HG02970 (cell line): ENCODE measurements around the gene COL6A1.

Source experiments
- ATAC-seq: cut with Tn5 transposase; IDR thresholded peaks from one replicate; pipeline ENCODE4 v1.9.1; 2021; ENCODE audit warnings: mild to moderate bottlenecking, moderate library complexity, moderate number of reproducible peaks; ENCODE audit not compliant: unreplicated experiment, low FRiP score

Gene COL6A1

DNA sequence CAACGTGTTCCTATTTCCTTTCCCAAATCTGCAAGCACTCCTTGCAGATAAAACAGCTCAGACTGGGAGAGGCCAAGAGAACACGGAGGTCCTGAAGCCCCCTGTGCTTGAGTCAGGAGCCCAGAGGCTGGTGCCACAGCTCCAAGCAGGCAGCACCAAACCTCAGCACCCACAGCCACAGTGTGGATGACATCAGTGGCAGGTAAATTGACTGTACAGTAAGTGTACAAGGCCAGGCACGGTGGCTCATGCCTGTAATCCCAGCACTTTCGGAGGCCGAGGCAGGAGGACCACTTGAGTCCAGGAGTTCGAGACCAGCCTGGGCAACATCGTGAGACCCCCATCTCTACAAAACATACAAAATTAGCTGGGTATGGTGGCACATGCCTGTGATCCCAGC lies 1.9 kb upstream of the COL6A1 start:
- ATAC-seq: no peak

DNA sequence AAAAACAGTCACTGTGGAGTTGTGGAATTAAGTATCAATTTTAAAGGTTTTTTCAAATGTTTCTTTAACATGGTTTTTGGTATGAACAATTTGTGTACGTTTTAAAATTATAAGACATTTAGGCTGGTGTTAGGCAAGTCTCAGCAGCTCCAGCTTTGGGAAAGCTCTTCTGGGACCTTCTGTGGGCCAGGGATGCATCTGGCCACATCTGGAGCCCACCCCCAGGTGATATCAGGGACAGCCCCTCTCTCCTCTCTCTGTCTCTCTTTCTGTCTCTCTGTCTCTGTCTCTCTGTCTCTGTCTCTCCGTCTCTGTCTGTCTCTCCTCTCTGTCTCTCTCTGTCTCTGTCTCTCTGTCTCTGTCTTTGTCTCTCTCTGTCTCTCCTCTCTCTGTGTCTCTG lies 1.3 kb upstream of the COL6A1 start:
- ATAC-seq: no peak

DNA sequence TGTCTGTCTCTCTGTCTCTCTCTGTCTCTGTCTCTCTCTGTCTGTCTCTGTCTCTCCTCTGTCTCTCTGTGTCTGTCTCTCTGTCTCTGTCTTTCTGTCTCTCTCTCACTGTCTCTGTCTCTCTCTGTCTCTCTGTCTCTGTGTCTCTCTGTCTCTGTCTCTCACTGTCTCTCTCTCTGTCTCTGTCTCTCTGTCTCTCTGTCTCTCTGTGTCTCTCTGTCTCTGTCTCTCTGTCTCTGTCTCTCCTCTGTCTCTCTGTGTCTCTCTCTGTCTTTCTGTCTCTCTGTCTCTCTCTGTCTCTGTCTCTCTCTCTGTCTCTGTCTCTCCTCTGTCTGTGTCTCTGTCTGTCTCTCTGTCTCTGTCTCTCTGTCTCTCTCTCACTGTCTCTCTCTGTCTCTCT lies 873 bp upstream of the COL6A1 start:
- no peak for ATAC-seq

DNA sequence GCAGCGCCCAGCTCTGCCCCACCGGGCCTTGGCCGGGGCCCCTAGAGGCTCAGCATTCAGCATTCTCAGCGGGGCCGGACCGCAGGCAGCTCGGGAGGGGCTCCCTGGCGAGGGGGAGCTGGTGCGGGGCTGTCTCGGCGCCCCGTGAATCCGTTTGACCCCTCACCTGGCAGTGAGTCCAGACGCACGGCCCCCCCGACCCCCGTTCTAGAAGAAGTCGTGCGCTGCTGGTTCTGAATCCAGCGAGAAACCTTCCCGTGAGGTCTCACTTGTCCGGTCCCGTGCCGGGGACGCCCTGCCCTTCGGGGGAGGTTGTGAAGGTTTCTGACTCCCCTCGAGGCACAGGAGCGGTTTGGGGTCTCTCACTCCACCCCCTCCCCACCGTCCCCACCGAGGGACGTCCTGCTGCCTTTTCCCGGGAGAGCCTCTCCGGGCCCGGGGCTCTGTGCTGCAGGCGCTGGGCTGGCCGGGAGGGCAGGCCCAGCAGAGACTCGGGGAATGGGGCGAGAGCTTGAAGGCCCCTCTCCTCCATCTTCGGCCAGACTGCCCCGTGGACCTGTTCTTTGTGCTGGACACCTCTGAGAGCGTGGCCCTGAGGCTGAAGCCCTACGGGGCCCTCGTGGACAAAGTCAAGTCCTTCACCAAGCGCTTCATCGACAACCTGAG lies 655 bp downstream of the COL6A1 start:
- ATAC-seq: no peak

DNA sequence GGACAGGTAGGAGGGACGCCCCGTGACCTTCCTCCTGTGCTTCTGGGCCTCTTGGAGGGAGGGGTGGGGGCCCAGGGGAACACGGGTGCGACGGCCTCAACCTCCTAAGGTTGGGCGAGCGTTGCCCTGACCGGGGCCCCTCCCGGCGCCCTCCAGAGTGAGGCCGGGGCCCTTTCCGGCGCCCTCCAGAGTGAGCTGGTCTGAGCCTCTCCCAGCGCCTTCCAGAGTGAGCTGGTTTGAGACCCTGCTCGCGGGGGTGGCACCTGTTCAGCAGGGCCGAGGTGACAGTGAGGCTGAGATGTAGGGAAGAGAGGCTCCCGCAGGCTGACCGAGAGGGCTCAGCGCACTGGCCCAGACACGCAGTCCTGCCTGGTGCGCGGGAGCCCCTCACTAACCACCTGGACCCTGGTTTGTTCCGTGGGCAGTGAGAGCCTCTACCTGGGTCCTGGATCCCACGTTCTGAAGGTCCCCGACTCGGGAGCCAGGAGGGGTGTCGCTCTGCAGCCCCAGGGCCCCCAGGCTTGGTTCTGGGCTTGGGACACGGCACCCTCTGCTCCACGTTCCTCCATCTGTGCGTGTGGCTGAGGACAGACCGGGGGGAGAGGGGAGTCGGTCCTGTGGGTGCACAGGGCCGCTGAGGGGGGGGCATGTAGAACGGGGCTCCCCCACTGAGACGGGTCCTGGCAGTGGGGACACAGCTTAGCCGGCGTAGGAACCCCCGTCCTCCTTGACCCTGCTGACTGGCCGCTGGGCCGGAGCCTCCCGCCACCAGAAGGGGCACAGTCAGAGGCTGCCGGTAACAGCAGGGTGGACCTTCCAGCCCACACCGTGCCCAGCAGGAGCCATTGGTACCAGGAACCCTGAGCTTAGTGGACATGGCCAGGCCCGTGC lies 1.4 kb downstream of the COL6A1 start:
- ATAC-seq: no peak

DNA sequence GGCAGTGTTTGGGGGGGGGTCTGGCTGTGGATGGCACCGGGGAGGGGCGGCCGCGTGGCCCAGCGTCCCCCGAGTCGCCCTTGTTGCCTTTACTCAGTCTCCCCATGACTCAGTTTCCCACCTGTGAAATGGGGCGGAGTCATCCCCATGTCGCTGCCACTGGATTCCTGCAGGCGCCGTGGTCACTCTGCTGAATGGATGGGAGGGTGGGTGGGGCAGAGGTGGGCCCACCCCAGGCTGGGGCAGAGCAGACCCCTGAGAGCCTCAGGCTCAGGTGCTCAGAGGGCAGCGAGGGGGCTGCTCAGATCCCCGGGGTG lies 2.0 kb downstream of the COL6A1 start:
- no peak for ATAC-seq

DNA sequence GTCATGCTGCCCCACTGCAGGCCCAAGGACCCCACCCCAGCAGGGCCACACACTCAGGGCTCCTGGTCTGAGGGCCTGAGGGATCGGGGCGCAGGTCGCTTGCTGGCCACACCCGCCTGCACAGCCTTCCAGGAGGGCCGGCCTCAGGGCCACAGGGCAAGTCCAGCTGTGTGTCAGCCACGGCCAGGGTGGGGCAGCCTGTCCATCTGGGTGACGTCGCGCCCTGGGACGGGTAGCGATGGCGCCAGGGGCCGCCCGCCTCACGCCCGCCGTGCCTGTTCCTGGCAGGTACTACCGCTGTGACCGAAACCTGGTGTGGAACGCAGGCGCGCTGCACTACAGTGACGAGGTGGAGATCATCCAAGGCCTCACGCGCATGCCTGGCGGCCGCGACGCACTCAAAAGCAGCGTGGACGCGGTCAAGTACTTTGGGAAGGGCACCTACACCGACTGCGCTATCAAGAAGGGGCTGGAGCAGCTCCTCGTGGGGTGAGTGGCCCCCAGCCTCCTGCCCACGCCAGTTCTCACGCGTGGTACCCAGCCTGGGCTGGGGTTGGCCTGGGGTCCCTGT lies 2.5 kb downstream of the COL6A1 start:
- ATAC-seq: no peak

DNA sequence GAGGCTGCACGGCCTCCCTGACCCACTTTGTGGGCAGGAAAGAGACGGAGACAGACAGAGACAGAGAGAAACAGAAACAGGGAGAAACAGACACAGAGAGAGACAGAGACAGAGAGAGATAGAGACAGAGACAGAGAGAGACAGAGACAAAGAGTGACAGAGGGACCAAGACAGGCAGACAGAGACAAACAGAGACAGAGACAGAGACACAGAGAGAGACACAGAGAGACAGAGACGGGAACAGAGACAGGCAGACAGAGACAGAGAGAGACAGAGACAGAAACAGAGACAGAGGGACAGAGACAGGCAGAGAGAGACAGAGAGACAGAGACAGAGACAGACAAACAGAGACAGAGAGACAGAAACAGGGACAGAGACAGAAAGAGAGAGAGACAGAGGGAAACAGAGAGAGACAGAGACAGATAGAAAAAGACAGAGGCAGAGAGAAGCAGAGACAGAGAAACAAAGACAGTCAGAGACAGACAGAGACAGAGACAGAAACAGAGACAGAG lies 3.1 kb downstream of the COL6A1 start:
- no peak for ATAC-seq

DNA sequence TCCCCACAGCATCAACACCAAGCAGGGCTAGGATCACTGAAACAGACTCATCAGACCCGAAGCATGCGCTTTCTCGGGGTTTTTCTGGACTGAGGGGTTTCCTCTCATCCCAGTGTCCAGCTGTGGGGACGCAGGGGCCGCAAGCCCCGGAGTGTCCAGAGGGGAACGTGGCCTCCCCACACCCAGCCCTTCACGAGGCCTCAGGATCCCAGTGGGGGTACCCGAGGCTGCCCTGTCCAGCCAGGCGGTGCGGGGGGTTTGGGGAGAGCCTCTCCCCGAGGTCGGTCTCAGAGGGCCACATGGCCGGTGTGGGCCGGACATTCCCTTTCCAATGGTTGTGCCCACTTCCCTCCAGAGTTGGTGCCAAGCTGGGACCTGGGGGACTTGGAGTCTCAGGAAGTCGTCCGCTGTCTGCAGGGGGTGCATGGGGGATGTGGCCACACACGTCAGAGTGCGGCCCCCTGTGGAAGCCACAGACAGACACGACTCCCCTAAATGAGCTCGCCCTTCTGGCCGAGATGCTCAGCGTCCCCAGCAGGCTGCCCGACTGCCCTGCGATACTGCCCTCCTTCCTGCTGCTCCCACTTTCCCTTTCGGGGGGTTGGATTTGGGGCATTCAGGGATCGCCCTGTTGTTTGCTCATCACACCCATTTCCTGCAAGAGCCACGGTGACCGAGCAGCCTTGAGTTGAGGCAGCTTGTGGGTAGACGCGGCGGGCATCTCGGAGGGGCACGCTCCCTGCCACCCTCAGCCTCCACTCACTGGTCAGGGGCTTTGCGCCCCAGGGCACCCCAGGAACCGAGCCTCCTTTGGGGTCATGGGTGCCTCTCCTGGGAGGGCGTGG lies 4.1 kb downstream of the COL6A1 start:
- no peak for ATAC-seq

DNA sequence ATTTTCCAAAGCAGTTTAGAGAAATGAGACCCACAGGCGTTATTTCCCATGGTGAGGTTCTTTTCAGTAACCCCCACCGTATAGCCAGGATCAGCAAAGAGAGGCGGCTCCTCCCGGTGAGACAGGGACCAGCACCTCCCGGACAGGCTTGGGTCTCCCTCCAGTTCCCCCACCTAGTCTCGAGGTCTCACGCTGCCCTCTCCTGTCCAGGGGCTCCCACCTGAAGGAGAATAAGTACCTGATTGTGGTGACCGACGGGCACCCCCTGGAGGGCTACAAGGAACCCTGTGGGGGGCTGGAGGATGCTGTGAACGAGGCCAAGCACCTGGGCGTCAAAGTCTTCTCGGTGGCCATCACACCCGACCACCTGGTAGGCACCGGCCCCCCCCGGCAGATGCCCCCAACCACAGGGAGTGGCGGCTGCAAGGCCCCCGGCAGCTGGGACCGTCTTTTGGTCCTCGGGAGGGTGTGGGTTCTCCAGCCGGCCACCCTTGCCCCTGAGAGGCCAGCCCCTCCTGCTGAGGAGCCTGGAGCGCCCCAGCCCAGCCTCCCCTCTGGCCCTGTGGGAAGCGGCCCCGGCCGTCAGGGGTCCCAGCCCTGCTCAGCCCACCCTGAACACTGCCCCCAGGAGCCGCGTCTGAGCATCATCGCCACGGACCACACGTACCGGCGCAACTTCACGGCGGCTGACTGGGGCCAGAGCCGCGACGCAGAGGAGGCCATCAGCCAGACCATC lies 4.9 kb downstream of the COL6A1 start:
- ATAC-seq: no peak

DNA sequence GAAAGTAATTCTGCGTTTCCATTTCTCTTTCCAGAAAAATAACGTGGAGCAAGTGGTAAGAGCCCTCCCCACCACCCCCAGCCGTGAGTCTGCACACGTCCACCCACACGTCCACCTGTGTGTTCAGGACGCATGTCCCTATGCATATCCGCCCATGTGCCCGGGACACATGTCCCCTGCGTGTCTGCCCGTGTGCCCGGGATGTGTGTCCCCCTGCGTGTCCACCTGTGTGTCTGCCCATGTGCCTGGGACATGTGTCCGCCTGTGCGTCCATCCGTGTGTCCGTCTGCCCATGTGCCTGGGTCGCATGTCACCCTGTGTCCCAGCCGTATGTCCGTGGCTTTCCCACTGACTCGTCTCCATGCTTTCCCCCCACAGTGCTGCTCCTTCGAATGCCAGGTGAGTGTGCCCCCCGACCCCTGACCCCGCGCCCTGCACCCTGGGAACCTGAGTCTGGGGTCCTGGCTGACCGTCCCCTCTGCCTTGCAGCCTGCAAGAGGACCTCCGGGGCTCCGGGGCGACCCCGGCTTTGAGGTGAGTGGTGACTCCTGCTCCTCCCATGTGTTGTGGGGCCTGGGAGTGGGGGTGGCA lies 5.6 kb downstream of the COL6A1 start:
- no peak for ATAC-seq

DNA sequence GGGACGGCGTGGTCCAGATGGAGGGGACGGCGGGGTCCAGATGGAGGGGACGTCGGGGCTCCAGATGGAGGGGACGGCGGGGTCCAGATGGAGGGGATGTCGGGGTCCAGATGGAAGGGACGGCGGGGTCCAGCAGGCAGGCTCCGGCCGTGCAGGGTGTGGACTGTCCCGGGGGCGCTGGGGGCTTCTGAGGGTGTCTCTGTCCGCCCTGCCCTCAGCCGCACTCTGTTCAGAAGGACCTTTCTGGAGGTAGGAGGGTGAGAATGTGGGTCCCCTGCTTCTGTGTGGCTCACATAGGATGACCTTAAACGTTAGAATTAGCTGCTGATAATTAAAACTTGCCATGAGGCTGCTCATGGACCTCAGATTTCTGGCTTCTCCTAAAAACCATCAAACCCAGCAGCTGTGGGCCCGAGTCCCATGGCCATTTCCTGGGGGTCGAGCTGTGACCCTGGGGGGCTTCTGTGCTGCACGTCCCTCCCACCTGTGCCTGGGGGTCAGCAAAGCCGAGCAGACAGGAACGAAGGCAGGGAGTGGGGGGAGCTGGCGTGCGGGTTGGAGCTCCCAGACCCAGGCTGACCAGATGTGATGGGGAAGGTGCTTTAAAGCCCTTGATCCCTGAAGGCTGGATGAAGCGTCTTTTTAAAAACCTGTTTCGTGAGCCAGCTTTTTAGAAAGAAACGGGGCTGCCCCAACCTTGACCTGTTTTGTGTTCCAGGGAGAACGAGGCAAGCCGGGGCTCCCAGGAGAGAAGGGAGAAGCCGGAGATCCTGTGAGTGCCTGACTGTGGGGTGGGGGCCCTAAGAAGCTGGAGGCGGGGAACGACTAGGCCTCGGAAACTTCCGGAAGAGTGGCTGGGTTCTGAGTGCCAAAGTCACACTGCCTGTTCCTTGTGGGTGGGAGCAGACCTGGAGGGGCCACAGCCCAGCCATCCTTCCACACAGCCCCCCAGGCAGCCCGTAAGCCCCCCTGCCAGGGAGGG lies 7.1 kb downstream of the COL6A1 start:
- no peak for ATAC-seq

DNA sequence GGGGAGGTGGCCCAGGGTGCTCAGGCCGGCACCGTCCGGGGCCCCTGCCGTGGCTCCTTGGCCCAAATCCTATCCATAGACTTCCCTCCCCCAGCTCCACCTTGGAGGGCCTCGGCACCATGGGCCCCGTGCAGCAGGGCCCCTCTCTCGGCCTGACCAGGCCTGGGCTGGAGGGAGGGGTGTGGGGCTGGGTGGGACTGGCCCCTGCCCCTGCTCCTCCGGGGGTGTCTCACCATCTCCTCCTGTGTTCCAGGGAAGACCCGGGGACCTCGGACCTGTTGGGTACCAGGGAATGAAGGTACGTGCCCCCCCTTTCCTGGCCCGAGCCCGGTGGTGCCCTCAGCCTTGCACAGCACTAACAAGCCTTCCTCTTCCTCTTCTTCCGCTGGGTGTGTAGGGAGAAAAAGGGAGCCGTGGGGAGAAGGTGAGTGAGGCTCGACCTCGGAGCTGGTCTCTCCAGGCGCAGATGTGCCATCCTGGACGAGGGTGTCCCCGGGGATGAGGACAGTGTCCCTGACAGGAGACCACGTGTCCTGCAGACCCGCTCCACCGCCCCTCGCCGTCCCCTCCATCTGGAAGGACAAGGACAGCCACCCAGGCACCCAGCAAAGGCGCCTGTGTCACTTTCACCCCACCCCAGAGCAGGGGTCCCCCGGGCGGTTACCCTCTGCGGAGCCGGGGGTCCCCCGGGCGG lies 7.9 kb downstream of the COL6A1 start:
- ATAC-seq: no peak

DNA sequence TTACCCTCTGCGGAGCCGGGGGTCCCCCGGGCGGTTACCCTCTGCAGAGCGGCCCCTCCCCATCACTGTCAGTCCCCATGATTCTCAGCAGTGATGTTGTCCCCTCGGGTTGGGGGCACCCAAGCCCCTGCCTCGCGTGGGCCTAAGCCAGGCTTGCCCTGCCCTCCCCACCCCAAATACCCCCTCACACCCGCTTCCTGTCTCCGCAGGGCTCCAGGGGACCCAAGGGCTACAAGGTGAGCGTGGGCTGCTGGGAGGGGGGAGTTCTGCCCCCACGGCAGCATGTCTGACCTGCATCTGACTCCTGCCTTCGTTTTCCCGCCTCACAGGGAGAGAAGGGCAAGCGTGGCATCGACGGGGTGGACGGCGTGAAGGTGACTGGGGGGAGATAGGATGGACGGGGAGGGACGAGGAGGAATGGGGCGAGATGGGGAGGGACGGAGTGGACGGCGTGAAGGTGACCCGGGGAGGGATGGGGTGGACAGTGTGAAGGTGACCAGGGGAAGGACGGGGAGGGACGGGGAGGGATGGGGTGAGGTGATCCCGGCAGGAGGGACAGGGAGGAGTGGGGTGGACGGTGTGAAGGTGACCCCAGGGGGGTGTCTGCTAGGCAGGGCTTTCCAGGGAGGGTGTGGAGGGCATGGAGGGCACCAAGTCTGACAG lies 8.6 kb downstream of the COL6A1 start:
- ATAC-seq: no peak

DNA sequence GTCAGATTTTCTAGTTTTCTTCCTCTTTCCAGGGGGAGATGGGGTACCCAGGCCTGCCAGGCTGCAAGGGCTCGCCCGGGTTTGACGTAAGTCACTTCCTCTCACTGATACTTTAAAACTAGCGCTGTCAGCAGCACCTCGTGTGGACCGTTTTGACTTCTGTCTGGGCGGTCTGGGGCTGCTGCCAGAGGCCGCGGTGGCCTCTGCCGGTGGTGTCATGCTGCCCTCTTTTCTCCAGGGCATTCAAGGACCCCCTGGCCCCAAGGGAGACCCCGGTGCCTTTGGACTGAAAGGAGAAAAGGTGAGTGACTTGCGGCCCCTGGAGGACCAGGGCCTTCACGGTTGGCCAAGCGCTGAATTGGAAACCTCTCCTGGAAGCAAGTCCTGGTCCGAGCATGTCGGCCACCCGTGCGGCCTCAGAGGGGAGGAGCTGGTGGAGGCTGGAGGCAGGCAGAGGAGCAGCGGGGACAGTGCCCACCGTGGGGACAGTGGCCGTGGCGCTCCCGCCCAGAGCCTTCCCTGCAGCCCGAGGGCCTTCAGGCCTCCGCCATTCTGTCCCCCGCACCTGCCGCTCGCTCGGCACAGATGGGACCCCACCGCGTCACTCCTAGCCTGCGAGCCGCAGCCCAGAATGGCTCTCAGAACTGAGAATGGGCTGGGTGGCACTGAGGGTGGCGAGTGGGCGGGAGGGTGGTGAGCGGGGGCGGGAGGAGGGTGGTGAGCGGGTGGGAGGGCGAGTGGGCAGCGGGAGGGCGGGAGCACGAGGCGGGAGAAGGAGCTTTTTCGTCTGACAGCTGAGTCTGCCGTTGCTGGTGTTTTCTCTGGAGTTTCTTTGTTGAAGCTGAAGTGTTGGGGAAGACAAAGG lies 9.4 kb downstream of the COL6A1 start:
- ATAC-seq: no peak

DNA sequence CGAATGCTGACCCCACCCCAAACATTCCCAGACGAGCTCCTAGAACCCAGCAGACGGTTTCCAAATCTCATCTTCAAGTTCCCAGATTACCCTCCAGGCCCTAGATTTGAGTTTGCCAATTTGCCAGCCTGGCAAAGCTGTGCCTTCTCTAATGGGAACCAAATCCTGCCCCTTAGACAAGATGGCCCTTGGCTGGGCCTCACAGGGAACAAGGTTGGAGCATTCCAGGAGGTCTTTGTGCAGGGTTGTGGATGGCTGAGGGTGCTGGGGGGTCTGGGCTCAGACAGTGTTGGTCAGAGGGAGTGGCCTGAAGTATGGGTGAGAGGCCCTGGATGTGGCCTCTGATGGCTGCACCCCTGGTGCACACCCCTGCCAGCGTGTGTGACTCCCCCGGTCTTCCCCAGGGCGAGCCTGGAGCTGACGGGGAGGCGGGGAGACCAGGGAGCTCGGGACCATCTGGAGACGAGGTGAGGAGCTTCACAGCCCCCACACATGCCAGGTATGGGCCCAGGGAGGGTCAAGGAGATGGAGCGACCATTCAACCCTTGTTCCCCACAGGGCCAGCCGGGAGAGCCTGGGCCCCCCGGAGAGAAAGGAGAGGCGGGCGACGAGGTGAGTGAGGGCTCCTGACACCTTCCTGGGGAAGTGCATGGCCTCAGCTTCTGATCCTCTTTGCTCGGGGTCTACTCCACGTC lies 10.2 kb downstream of the COL6A1 start:
- ATAC-seq: no peak
